ENCODE results near the gene PPP1R18.
"Not testable (repeated sequence)": the region's sequence is repeated elsewhere in the genome, so short reads cannot be mapped to it uniquely, and the experiment has no call there.

Gene PPP1R18

DNA sequence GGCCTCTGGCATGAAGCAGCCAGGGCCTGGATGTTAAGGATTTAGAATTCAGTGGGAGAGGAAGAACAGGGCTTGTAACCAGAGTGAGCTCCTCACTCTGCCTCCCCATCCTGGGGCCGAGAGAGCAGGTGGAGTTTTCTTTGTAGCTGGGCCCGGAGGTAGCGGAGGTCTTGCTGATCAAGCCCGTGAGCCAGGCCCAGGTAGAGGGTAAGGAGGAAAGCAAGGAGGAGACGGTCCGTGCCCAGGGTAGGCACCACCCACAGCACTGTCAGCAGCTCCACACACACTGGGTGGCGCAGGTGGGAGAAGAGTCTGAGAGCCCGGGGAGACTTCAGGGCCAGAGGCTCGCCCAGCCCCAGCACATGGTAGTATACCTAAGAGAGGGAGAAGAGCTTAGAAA is 2.1 kb upstream of the PPP1R18 start:
- DNase-seq: no peak

DNA sequence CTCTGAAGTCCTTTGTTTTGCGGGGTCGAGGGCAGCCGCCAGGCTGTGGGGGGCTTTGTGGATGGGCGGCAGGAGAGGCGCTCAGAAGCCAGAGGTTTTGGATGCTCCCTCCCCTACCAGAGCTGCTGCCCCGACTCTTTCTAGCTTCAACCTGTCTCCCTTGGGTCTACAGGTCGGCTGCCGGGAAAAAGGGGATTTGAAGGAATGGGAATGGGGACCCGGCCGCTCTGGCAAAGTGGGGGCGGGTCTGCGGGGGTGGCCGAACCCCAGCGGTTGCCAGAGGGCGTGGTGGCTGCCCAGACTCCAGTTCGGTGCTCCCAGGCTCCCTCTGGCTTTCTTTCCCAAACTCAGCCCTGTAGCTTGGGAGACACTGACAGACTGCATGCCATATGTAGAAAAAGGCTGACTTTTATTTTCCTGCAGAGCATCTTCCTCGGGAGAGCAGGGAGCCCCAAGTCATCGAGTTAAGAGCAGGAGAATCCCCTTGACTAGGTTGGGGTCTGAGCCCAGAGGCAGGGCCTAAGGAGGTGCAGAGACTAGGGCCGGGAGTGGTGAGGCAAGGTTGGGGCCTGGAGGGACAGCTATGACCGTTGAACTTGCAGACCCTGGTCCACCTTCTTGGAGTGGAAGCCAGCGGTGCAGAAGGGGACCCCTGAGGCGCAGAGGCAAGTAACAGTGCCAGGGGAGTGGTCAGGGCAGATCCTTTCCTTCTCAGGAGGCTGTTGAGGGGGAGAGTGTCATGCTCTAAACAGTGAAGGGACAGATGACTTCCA is 1.4 kb upstream of the PPP1R18 start:
- DNase-seq: peak; percentile 61

DNA sequence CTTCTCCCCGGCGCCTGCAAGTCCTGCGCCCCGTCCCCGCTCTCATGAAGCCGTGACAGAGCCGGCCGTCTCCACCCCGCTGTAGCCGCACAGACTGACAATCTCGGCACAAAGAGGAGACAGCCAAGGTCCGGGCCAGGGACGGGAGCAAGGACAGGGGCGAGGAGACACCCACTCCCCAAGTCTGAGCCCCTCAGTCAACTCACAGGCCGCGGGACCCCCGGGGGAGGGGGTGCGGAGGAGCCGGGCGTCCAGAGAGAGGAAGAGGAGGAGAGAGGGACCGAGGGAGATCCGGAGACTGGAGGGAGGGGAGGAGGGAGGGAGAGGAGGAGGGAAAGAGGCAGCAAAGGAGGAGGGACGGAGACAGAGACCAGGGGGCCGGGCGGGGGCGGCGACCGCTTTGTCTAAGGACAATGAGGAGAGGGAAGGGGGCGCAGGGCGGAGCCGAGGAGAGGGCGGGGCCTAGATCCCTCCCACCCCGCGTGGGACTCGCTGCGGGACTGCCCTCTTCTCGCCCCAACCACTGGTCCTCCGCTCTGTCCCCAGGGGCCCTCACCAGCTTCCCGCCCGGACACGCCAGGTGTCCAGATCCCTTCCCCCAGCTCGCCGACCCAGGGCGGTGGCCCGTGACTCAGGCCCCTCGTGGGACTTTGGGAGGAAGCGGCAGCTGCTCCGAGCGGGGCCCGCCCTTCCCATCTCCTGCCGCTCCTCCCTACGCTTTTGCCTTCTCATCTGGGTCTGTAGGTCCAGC is 638 bp upstream of the PPP1R18 start:
- peak; percentile 99 for DNase-seq

DNA sequence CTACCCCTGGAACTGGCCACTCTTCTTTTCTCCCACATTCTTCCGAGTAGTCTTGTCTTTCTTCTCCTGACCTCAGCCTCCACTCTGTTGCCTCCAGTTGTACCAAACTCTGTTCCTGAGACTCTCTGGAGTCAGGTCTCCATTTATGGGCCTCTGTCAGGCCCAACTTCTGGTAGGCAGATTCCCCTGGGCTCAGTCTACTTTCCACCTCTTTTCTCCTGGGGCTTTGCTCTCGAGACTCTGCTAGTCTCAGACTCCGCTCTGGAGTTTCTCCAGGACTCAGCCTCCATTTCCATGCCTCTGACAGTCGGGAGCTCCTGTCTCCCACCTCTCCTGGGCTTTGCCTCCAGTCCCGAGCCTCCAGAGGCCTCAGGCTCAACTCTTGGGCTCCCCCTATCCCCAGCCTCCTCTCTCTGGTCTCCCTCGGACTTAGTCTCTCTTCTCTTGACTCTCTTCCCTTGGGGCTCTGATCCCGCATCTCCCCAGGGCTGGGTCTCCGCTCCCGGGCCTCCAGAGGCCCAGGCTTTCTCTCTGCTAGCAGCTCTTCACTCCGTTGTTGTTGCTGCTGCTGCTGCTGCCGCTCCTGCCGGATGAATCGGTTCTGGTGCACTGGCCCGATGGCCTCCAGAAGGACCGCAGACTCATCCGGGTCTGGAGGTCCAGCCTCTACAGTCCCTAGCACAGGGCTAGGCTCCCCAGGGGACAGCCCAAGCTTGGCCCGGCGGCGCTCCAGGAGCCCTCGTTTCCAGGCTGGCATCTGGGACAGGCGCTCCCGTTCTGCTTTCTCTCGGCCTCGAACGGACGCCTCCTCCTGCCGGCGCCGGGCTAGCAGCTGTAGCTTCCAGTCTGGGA is 1.1 kb downstream of the PPP1R18 start:
- peak; percentile 53 for DNase-seq

DNA sequence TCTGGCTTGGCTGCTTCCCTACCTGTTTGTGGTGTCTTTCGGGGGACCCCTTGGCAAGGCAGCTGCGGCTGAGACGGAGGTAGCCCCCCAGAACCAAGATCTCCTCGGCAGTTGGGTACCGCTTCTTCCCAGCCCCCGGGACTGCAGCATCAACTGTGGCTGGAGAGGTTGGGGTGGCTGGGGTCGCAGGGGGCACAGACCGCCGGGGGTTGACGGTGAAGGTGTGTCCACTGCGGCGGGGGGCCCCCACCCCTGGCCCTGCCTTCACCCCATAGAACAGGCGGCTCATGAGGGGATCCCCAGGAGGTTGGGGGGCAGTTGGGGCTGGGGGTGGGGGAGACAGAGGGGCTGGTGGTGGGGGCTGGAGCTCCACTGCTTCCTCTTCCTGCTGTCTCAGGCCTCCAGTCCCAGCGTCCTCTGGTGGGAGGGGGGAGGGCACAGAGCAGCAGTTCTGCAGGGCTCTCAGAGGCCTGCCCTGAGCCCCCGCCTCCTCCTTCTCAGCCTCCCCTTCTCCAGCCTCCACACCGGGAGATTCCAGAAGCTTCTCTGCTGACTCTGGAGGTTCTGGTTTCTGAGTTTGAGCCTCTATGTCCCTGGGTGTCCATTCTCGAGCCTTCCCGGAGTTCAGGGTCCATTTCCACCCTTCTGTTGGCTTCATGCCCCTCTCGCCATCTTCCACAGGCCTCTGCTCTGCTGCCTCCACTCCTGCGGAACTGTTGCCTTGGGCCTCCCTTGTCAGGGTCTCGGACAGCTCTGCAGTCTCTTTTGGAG is 1.9 kb downstream of the PPP1R18 start:
- peak; percentile 36 for DNase-seq

DNA sequence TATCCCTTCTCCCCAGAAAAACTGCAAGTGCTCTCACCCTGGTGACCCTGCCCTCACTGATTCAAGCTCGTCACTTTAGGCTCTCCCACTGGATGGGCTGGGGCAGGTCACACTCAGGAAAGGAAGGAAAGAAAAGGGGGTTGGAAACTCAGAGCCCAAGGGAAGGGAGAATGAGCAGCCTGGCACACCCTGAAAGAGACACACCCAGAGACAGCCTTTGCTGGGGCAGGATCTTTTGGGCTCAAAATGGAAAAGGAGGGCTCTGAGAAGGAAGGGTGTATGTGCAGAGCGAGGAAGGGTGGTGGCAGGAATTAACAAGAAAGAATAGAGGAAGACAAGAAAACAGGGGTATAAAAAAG is 2.5 kb downstream of the PPP1R18 start:
- no peak for DNase-seq

DNA sequence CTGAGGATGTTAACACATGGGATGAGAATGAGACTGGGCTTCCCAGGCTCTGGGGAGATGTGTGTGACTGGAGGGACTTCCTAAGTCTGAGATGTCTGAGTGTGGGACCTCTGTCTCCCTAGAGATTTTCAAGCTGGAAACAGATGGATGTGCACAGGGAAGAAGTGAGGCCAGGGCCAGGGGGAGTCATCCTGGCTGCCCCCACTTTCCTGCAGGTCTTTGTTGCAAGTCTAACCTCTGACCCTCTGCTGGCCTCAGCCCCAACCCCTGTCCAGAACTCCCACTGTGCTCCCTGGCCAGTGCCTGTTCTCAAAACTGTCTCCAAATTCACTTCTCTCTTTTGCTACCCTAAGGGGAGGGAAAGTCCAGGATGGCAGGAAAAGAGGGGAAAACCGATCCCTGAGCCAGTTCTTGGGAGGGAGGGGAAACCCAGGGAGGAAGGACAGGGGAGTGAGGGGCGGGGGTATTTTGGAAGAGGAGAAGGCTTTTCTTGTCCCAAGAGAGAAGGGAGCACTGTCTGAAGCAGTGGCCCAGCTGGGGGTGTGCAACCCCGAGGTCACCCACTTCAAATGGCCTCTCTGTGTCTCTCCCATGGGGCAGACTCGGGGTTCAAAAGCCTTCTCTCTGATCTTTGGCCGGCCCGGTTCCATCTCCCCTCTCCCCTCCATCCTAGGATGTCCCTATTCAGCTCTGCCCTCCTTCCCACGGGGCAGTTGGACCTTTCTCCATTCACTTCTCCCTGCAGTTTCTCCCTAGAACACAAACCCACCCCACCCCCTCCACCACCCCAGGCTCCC is 3.1 kb downstream of the PPP1R18 start:
- no peak for DNase-seq

DNA sequence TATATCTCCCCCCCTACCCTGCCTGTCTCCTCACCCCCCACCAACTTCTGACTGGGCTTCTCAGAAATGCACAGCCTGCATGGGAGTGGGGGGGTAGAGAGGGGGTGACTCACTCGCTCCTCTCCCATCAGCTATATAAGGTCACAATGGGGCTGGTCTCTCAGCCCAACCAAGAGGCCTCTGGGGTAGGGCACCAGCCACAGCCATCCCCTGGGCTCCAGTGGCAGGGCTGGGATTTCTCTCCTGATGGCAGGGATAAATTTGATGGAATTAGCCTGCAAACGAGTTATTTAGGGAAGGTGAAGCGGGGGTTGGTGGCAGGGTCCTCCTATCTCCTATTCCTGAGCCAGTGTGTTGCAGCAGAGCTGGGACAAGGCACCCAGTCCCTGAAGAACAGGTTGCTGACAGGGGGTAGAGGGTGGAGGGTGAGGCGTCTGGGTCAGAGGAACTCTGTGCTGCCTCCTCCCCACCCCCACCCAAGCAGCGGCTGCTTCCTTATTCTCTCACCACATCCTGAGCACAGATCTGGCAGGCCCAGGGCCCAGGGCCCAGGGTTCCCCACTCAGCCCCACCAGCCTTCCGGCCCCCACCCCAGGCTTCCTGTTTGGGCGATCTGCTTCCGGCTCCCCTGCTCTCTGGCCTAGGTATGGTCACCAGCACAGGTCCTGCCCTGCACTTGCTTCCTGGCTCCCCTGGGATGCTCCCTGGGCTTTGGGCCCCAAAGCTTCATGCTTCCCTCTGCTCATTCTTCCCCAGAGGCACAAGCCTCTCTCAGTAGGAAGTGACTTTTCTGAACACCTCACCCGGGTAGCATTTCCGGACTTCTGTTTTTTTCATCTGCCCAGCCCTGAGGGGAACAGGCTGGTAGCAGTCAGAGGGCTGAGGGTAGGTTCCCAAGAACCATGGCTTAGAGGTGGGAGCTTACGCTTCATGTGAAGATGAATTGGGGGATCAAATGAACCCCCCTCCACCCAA is 4.0 kb downstream of the PPP1R18 start:
- DNase-seq: peak; percentile 94

DNA sequence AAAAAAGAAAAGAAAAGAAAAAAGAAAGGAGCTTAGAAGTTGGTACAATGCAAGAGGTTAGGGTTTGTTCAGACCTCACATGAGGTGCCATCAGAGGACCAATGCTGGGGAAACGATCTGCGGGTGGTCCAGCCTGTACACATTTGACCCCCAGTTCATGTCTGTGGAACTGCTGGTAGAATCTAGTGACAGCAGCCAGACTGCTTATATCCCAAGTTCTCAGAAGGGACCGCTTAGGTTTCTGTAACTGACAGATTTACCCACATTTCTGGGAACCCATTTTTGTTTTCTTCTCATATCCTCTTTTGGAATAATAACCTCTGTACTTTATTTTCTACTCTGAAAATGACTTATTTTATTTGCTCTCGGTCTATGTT is 4.7 kb downstream of the PPP1R18 start:
- DNase-seq: no peak

DNA sequence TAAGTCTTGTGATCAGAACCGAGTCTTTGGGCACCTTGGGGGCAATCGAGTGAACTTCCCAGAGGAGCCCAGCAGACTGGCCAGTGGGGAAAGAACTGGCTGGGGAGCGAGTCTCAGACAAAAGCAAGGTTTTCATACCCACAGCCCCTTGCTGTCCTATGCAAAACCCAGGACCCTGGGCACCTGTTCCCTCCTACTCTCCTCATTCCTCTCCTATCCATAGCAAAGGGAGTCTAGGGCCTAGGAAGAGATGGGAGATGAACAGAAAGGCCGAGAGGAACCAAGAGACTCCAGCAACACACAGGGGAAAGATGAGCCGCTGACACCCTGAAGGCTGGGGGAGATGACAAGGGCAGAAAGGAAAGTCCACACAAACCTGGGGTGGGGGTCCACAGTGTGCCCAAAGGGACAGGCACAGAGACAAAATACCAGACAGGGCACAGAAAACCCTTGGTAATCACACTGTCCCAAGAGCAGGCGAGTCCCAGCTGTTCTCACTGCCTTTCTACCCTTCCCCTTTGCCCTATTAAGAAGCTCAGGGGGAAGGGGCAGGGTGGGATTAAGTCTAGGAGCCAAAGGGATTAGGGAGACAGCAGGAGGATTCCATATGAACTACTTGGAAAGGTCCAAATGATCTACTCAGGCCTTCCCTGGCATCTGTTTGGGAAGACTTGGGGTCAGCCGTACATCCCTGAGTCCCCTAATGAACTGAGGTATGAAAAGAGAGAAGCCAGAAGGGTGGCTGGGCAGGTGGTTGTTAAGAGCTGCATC is 6.5 kb downstream of the PPP1R18 start:
- DNase-seq: no peak

DNA sequence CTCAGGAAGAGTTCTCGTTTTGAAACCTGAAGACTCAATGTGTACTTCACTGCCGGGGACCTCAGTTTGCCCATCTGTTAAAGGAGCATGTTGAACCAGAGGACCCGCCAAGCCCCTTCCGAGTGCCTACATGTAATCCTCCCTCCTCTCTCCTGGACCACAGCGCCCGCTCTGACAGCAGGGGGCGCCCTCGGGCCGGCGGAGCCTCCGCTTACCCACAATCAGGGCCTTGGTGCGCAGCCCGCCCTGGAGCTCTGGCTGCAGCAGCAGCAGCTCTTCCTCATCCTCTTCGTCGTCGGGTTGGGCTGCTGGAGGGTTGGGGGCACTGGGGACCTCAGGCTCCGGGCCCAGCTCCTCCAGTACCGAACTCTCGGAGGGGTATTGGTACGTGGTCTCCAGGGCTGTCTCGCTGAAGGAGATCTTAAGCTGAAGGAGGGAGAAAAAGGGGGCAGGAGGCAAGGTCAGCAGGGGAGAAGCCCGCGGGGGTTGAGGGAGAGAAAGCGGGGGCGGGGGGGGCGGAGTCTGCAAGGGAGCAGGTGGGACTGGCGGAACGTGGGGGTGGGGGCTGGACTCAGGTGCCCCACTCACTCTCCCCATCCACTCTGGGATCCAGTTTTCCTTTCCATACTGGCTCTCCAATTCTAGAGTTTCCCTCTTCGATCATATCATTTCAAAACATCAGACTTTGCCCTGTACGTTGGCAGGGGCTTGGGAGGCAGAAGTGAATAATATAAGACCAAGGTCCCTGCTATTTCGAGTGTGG is 7.3 kb downstream of the PPP1R18 start:
- peak; percentile 66 for DNase-seq

DNA sequence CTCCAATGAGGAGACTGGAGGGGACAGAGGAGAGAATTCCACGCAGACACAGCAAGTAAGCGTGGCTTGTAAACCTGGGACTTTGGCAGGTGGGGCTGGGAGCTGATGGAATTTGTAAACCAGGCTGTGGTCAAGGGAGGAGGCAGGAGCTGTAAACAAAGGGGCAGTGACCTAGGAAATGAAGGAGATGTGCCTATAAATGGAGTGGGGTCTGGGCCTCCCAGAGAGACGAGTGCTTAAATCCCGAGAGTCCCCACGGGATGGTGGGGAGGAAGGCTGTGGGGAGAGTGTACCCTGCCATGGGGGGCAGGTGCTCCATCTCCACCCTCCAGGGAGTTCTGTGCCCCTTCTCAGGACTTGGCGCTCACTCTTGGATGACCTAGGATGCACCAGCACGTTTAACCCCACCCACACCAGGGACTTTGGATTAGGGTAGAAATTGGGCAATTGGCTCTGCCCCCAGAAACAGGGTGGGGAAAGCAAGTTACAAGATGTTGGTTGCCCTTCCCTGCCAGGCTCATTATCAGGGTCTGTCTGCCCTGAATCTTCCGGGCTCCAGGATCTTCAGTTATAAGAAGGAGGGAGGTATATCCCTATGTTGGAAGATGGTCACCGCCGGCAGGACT is 9.7 kb downstream of the PPP1R18 start:
- no peak for DNase-seq

DNA sequence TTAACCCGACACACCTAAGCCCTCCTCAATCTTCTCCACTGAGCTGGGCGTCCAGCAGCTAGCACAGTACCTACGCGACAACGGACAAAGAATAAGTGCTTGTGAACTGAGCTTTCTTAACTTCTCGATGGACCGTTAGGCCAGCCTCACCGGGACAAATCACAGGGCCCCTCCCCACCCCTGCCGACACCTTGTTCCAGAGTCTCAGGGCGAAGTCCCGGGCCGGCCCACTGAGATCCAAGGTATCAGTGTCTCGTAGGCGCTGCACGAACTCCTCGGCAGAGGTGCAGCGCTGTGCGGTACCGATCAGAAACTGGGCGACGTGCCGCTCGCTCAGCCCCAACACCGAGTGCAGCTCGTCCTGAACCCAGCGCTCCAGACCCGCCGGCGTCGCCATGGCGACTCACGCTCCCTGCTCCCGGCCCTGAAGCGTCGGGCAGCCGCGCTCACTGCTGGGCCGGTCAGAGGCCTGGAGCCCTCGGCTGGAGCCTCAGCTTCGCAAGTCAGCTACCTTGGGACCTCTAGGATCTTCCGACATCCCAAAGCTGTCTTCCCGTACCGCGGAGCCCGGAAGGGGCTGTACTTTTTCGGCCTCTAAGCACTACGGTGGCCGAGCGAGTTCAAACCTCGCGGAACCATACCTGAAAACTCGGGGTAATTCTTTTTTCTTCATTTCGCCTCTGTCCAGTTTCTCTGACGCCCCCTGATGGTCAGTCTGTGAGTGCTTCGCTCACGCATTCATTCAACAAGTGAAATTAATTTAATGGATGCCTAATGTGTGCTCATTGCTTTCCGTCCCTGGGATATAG is 13.8 kb downstream of the PPP1R18 start, which contains the start of gene DHX16:
TSS of gene DHX16 (minus strand) at position 562 of the 809 bp plus-strand sequence. CDS start at position 397, 165 bp downstream.
- DNase-seq: peak; percentile 98

DNA sequence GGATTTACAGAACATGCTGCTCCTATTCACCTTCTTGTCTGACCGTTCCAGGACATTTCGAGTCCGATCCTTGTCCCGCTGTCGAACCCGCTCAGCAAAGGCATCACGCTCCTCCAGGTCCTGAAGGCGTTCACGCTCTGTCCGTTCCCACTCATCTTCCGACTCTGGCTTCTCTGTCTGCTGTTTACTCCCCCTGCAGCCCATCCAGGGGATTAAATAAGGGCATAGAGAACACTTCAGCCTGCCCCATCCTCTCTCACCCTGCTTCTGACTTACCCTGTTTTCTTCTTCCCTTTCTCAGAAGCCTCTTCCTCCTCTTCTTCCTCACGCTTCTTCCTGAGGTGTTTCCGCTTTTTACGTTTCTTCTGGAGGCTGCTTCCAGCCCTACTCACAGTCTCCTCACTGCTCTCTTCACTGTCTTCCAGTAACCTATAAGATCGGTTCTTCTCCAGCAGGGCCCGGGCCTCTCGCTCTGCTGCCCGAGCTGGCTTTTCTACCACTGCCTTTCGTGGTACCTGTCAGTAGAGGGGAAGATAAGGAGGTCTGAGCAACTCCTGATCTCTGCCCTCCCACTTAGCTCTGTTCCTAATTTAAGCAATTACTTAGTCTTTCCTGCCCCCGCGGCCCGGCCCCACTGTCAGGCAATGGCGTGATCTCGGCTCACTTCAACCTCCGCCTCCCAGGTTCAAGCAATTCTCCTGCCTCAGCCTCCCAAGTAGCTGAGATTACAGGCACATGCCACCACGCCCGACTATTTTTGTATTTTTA is 15.5 kb downstream of the PPP1R18 start:
- no peak for DNase-seq

DNA sequence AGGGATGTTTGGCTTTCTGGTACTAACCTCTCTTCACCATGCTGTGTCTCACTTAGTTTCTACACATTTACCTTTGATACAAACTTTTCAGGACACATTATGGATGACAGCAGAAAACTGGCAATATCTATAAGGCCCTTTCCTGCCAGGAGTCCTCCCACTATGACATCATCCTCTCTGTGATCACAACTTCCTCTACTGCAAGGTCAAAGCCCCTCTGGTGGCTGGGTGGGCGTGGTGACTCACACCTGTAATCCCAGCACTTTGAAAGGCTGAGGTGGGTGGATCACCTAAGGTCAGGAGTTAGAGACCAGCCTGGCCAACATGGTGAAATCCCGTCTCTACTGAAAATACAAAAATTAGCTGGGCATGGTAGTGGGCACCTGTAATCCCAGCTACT is 20.1 kb downstream of the PPP1R18 start:
- DNase-seq: not testable (repeated sequence)

DNA sequence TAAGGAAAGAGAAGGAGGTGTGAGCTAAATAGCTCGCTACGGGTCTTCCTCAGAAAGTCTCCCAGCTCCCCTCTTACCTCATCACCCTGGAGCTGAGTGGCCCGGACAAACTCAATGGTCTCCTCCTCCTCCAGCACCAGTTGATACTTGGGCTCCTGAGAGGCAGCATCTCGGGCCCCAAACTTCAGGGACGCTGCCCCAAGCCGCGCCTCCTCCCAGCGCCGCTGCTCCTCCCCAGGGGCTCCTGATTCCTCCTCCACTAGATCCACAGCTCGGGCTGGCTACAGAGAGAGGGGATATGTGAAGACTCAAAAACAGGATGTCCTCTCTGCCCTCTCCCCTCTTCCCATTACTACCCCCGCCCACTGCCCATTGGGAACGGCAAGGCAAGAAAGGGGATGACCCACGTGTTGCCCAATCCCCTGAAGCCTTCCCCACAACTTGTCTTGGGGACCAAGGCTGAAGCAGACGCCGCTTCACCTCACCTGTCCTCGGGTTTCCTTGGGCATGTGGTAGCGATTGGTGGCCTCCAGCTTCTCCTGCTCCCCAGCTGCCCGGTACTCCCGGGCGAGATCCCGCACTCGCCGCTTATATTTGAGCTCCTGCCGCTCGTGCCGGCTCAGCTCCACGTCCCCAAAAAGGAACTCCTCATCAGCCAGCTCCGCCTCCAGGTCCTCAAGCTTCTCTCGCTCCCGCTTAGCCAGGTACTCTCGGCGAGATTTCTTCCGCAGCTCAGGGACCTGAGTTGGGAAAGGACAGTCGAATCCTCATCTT is 21.3 kb downstream of the PPP1R18 start:
- no peak for DNase-seq
